Psoas muscle (tissue), 8 donors: ENCODE results near the gene HMCN2. TPM values are rescaled to one million over a fixed set of nuclear protein-coding genes. Genes with fewer than 3 reads are reported as not detected.

Experiments used
- ATAC-seq, 4 donors: fragments of 200-7000 bp; cut with Tn5 transposase; one replicate each; pipeline ENCODE4 v1.9.1; 2020; ENCODE audit warnings: moderate library complexity in 3 of 4, mild to moderate bottlenecking in 2 of 4
- DNase-seq, 2 donors: peaks; one replicate each; pipeline ENCODE4 v3.0.0-alpha.2; 2020
- H3K27ac ChIP-seq: fragments of 200-600 bp; one replicate; pipeline ENCODE4 v1.8.0; 2022
- H3K27me3 ChIP-seq, 3 donors: fragments of 200-600 bp in 1 of 3; one replicate each; pipeline versions ENCODE4 v1.6.1 to v1.8.0; 2013 to 2022; ENCODE audit warnings: low read length in 2 of 3, mild to moderate bottlenecking in 2 of 3, moderate library complexity in 1 of 3; ENCODE audit not compliant: insufficient read depth in 3 of 3
- H3K36me3 ChIP-seq, 2 donors: fragments of 200-600 bp in 1 of 2; one replicate each; pipeline versions ENCODE4 v1.6.1 to v1.8.0; 2013 to 2022; ENCODE audit warnings: low read depth in 1 of 2, mild to moderate bottlenecking in 1 of 2, moderate library complexity in 1 of 2; ENCODE audit not compliant: insufficient read depth in 1 of 2
- H3K4me1 ChIP-seq: fragments of 200-600 bp; one replicate; pipeline ENCODE4 v1.8.0; 2022
- H3K4me3 ChIP-seq: fragments of 200-600 bp; one replicate; pipeline ENCODE4 v1.8.0; 2022; ENCODE audit warnings: mild to moderate bottlenecking
- H3K9me3 ChIP-seq: fragments of 200-600 bp; one replicate; pipeline ENCODE4 v1.8.0; 2022
- CTCF ChIP-seq: fragments of 200-600 bp; IDR thresholded peaks from one replicate; pipeline ENCODE4 v1.8.0; 2022; ENCODE audit warnings: antibody characterized with exemption
- WGBS, 3 donors: extraction: QIAGEN DNeasy Blood & Tissue Kit; methylation state at CpG; one replicate each; pipeline versions ENCODE4 v1.1.6 to v1.1.7; 2013; 5-methylcytosine and 5-hydroxymethylcytosine counted together
- intact Hi-C, 2 donors: fragments of 100-400 bp; cut with DNase I; formaldehyde crosslinking; loops; one replicate each; pipeline versions ENCODE4 v1.11.0 to v1.14.2; 2022
- polyA plus RNA-seq, 3 donors: library from polyadenylated mRNA; stranded (reverse); fragments of 200-250 nt; gene quantifications; one replicate each; pipeline ENCODE4 v1.2.3, GENCODE V29; 2013
- total RNA-seq, 4 donors: library from RNA; stranded (reverse); fragmentation: NEBNext Ultra II Directional in 2 of 4; extraction: Animal tissue kit (Norgen Biotek cat#: 25700) in 2 of 4; gene quantifications; one replicate each; pipeline versions ENCODE4 v1.2.1 to v1.2.4, GENCODE V29; 2021 to 2023
- donor health status: healthy with polysubstance abuse.
- donor health status: DM: no; HTN: no; CAD: no; lungs with moderate emphysema.
- donor health status: Bipolar disorder and iron deficiency.
- donor health status: healthy.
- donor health status: DM: yes; HTN: yes; CAD: no.
- donor health status: DM: no; HTN: no; CAD: no.
- donor health status: DM: no; HTN: no; CAD: no.
- donor health status: DM: yes; HTN: yes; CAD: no.

HMCN2 gene
- total and polyA plus RNA-seq, 7 donors: 3.6 to 13.2 (median 6.7) TPM

GRCh38 chr9:130283539-130284248 lies 18.1 kb downstream of the HMCN2 start:
- H3K36me3 ChIP-seq: no peaks in the 10 kb centered on the region
- H3K4me1 ChIP-seq: no peaks in the 10 kb centered on the region
- H3K4me3 ChIP-seq: no peak overlapping the region
- no peak for TF ChIP-seq CTCF
- DNase-seq (no peak), ATAC-seq (no peak)
- H3K9me3 ChIP-seq: no peaks in the 10 kb centered on the region
- peaks cover 0 to 78% (median 13%) of the 10 kb centered on the region in 3 donors for H3K27me3 ChIP-seq
- intact Hi-C loops: no loop called here
- 51 to 69% (median 63%) methylated on average over 4 of the region's 4 CpGs for WGBS, 3 donors
- no peak overlapping the region for H3K27ac ChIP-seq

- ATAC-seq (no peak), DNase-seq (no peak)
- Histone ChIP-seq H3K27ac (no peak overlapping the region), H3K4me3 (no peak overlapping the region), H3K9me3 (no peaks in the 10 kb centered on the region), H3K36me3 (no peaks in the 10 kb centered on the region), H3K27me3 (peaks cover 0 to 76% (median 11%) of the 10 kb centered on the region in 3 donors), H3K4me1 (no peaks in the 10 kb centered on the region)
- WGBS, 3 donors: 28 to 43% (median 30%) methylated on average over 10 of the region's 10 CpGs
- TF ChIP-seq CTCF: no peak
- intact Hi-C loops: no loop called here
Observed at GRCh38 chr9:130284249-130284625, 18.7 kb downstream of the HMCN2 start.

GRCh38 chr9:130284690-130285089 lies 19.1 kb downstream of the HMCN2 start:
- no peak overlapping the region for H3K27ac ChIP-seq
- ATAC-seq (no peak), DNase-seq (no peak)
- intact Hi-C loops: no loop called here
- H3K27me3 ChIP-seq: peaks cover 0 to 76% (median 11%) of the 10 kb centered on the region in 3 donors
- H3K4me1 ChIP-seq: no peaks in the 10 kb centered on the region
- H3K9me3 ChIP-seq: no peaks in the 10 kb centered on the region
- TF ChIP-seq CTCF: no peak
- no peaks in the 10 kb centered on the region for H3K36me3 ChIP-seq
- H3K4me3 ChIP-seq: no peak overlapping the region
- WGBS, 3 donors: 43 to 54% (median 45%) methylated on average over 7 of the region's 7 CpGs

GRCh38 chr9:130285271-130285670 lies 19.7 kb downstream of the HMCN2 start:
- intact Hi-C loops: no loop called here
- H3K27ac ChIP-seq: no peak overlapping the region

More at GRCh38 chr9:130285271-130285670, 19.7 kb downstream of the HMCN2 start:
- no peak for ATAC-seq
- DNase-seq: no peak
- no peak overlapping the region for H3K4me3 ChIP-seq
- H3K9me3 ChIP-seq: no peaks in the 10 kb centered on the region
- H3K27me3 ChIP-seq: peaks cover 0 to 80% (median 11%) of the 10 kb centered on the region in 3 donors
- H3K4me1 ChIP-seq: no peaks in the 10 kb centered on the region
- no peak for TF ChIP-seq CTCF
- 50 to 64% (median 57%) methylated on average over 9 of the region's 9 CpGs for WGBS, 3 donors
- H3K36me3 ChIP-seq: no peaks in the 10 kb centered on the region
